PC-3 (cell line): Measurements from ENCODE around the gene DAAM2.

Experiments used
- EZH2 ChIP-seq: fragments of 300-600 bp; sonication (generic); IDR thresholded peaks from one replicate; pipeline ENCODE4 v1.6.1; 2017; ENCODE audit warnings: antibody characterized with exemption, mild to moderate bottlenecking, low read length; ENCODE audit not compliant: unreplicated experiment
- EZH2phosphoT487 ChIP-seq: fragments of 300-600 bp; sonication (generic); IDR thresholded peaks from 2 replicates; pipeline ENCODE4 v1.6.1; 2018; ENCODE audit warnings: mild to moderate bottlenecking, antibody characterized with exemption, low read length, borderline replicate concordance
- TF ChIP-seq, protein P1 (sequence below): fragments of 300-600 bp; sonication (generic); conservative IDR thresholded peaks from 2 replicates; pipeline ENCODE4 v1.5.1; 2017; ENCODE audit warnings: antibody characterized with exemption, low read depth, mild to moderate bottlenecking, low read length

DNA sequence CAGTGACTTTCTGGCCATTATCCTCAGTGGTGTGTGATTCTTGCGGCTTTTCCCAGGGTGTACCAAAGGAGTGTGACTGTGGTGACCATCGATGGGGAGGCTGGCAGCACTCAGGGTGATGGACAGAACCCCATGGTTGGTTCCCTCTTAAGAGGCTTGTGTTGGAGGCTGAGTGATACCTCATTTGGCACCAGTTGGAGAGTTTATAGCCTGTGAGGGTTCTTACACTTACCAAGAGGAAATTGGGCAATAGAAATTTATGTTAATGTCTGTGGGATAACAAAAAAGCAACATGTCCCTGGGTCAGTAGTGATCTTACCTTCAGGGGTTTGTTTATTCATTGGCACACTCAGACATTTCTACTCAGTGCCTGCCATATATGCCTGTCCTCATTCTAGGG is 37.2 kb downstream of the DAAM2 start:
- TF ChIP-seq, protein P1, sequence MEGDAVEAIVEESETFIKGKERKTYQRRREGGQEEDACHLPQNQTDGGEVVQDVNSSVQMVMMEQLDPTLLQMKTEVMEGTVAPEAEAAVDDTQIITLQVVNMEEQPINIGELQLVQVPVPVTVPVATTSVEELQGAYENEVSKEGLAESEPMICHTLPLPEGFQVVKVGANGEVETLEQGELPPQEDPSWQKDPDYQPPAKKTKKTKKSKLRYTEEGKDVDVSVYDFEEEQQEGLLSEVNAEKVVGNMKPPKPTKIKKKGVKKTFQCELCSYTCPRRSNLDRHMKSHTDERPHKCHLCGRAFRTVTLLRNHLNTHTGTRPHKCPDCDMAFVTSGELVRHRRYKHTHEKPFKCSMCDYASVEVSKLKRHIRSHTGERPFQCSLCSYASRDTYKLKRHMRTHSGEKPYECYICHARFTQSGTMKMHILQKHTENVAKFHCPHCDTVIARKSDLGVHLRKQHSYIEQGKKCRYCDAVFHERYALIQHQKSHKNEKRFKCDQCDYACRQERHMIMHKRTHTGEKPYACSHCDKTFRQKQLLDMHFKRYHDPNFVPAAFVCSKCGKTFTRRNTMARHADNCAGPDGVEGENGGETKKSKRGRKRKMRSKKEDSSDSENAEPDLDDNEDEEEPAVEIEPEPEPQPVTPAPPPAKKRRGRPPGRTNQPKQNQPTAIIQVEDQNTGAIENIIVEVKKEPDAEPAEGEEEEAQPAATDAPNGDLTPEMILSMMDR = no peak
- TF ChIP-seq EZH2 = no peak
- TF ChIP-seq EZH2phosphoT487 = no peak
